HL-60 (cell line): ENCODE results near the gene OGDH.
A peak's percentile ranks its signal among the peaks of the same experiment; 100 is the strongest.
"Not testable (repeated sequence)": the region's sequence is repeated elsewhere in the genome, so short reads cannot be mapped to it uniquely, and the experiment has no call there.

Source experiments
- DNase-seq, 2 experiments: peaks; one replicate each; pipeline ENCODE4 v3.0.0-alpha.2; 2010 to 2020; ENCODE audit warnings: low read depth in 1 of 2, low spot score in 1 of 2
- H3K27ac ChIP-seq: fragments of 250-450 bp; sonication (Bioruptor Pico); replicated peaks from 2 replicates; pipeline ENCODE4 v1.5.1; 2020; ENCODE audit warnings: mild to moderate bottlenecking, moderate library complexity
- H3K27me3 ChIP-seq: fragments of 250-450 bp; sonication (Bioruptor Pico); 2 replicates; pipeline ENCODE4 v1.5.1; 2021; ENCODE audit warnings: mild to moderate bottlenecking, moderate library complexity; ENCODE audit not compliant: insufficient read depth, poor library complexity, severe bottlenecking
- H3K4me3 ChIP-seq: replicated peaks from 2 replicates; pipeline ENCODE4 v1.5.1; 2011; ENCODE audit warnings: mild to moderate bottlenecking, control low read depth, low read length; ENCODE audit not compliant: insufficient read depth
- CTCF ChIP-seq: IDR thresholded peaks from one replicate; pipeline ENCODE4 v1.5.1; 2011; ENCODE audit warnings: low read length, control low read depth, inconsistent platforms; ENCODE audit not compliant: insufficient read depth
- GABPA ChIP-seq: IDR thresholded peaks from 2 replicates; pipeline ENCODE4 v1.6.1; 2012; ENCODE audit warnings: low read depth
- POLR2AphosphoS5 ChIP-seq: IDR thresholded peaks from 2 replicates; pipeline ENCODE4 v1.6.1; 2012; ENCODE audit warnings: low read depth
- REST ChIP-seq: IDR thresholded peaks from 2 replicates; pipeline ENCODE4 v1.6.1; 2012; ENCODE audit warnings: low read depth; ENCODE audit not compliant: insufficient replicate concordance
- SPI1 ChIP-seq: IDR thresholded peaks from 2 replicates; pipeline ENCODE4 v1.6.1; 2012; ENCODE audit warnings: low read depth, mild to moderate bottlenecking, borderline replicate concordance

The OGDH gene

GRCh38 chr7:44716205-44716604 is 109.8 kb downstream of the OGDH start:
- no peak for DNase-seq
- Histone ChIP-seq H3K4me3 (no peak overlapping the region), H3K27ac (no peak overlapping the region), H3K27me3 (no peaks in the 10 kb centered on the region)
- TF ChIP-seq SPI1 (no peak), POLR2AphosphoS5 (no peak), CTCF (no peak), GABPA (no peak), REST (no peak)

GRCh38 chr7:44720301-44720700 is 113.9 kb downstream of the OGDH start:
- Histone ChIP-seq H3K4me3 (no peak overlapping the region), H3K27me3 (no peaks in the 10 kb centered on the region), H3K27ac (no peak overlapping the region)
- TF ChIP-seq GABPA, result no peak
- TF ChIP-seq SPI1, result no peak
- DNase-seq, result no peak

- no peaks in the 10 kb centered on the region for H3K27me3 ChIP-seq
- H3K4me3 ChIP-seq, result no peak overlapping the region
- H3K27ac ChIP-seq, result no peak overlapping the region
- no peak for DNase-seq
- TF ChIP-seq POLR2AphosphoS5 (no peak), CTCF (no peak), SPI1 (no peak)
These were observed 117.8 kb downstream of the OGDH start for GRCh38 chr7:44724276-44724675.

- DNase-seq, H3K27ac ChIP-seq, H3K27me3 ChIP-seq, H3K4me3 ChIP-seq: not testable (repeated sequence)
These were observed 119.8 kb downstream of the OGDH start for GRCh38 chr7:44726250-44726649.

- Histone ChIP-seq H3K27me3 (no peaks in the 10 kb centered on the region), H3K27ac (no peak overlapping the region), H3K4me3 (no peak overlapping the region)
- no peak for DNase-seq
- TF ChIP-seq GABPA (no peak), SPI1 (peak; percentile 46; the same call in 1 of the 2 replicates)
These were observed 120.9 kb downstream of the OGDH start for GRCh38 chr7:44727158-44727936.

- no peak overlapping the region for H3K27ac ChIP-seq
- no peak for DNase-seq
- no peaks in the 10 kb centered on the region for H3K27me3 ChIP-seq
- TF ChIP-seq SPI1, result no peak
- no peak for TF ChIP-seq CTCF
- no peak for TF ChIP-seq POLR2AphosphoS5
- TF ChIP-seq REST, result no peak
- TF ChIP-seq GABPA, result no peak
- no peak overlapping the region for H3K4me3 ChIP-seq
These were observed 121.5 kb downstream of the OGDH start for GRCh38 chr7:44727937-44728262.
